Fibroblast of pulmonary artery (primary cell): ENCODE data around the gene TPT1.
"Not testable (repeated sequence)": the region's sequence is repeated elsewhere in the genome, so short reads cannot be mapped to it uniquely, and the experiment has no call there.

Source experiments
- DNase-seq: peaks from one replicate; pipeline ENCODE4 v3.0.0-alpha.2; 2010; ENCODE audit warnings: low read depth
- H3K4me3 ChIP-seq: replicated peaks from 2 replicates; pipeline ENCODE4 v1.5.1; 2011; ENCODE audit warnings: low read depth, mild to moderate bottlenecking, control low read depth, low read length, moderate library complexity
- TF ChIP-seq, protein P1 (sequence below): IDR thresholded peaks from 2 replicates; pipeline ENCODE4 v1.5.1; 2011; ENCODE audit warnings: mild to moderate bottlenecking, control low read depth, low read length, inconsistent platforms; ENCODE audit errors: missing control alignments

TPT1 gene

GRCh38 chr13:45361596-45362206 is 20.7 kb upstream of the TPT1 start:
- peak; percentile 38 for DNase-seq
- TF ChIP-seq, protein P1, sequence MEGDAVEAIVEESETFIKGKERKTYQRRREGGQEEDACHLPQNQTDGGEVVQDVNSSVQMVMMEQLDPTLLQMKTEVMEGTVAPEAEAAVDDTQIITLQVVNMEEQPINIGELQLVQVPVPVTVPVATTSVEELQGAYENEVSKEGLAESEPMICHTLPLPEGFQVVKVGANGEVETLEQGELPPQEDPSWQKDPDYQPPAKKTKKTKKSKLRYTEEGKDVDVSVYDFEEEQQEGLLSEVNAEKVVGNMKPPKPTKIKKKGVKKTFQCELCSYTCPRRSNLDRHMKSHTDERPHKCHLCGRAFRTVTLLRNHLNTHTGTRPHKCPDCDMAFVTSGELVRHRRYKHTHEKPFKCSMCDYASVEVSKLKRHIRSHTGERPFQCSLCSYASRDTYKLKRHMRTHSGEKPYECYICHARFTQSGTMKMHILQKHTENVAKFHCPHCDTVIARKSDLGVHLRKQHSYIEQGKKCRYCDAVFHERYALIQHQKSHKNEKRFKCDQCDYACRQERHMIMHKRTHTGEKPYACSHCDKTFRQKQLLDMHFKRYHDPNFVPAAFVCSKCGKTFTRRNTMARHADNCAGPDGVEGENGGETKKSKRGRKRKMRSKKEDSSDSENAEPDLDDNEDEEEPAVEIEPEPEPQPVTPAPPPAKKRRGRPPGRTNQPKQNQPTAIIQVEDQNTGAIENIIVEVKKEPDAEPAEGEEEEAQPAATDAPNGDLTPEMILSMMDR = no peak
- no peak overlapping the region for H3K4me3 ChIP-seq

DNA sequence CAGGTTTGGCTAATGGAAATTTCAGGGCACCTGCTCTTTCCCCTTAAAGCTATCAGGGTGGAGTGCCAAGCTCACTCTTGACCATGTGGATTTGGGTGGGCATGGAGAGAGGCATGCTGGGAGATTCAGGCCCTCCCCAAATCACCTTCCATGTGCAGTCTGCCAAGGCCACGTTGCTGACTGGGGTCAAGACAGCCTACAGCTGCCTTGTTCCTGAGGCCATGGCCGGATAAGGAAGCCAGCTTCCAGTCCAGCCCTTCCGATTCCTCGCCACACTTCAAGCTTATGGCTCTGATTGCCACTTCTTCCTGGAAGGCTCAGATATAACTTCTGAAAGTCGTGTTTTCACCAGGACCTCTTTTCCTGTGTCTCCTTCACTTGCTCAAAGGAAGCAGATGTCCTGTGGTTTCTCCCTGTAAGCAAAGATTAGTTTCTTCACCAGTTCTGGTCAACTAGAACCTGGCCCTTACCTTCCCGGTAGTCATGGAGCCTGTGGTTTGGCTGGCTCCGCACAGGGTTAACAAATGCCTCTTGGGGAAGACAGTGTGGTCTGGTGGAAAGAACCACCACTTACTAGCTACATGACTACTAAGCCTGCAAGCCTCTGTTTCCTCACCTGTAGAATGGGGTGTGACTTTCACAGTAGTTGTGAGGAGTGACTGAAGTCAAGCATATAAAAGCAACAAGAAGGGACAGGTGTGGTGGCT is 16.1 kb upstream of the TPT1 start:
- no peak overlapping the region for H3K4me3 ChIP-seq
- DNase-seq = no peak
- TF ChIP-seq, protein P1 = no peak

- TF ChIP-seq, protein P1 = no peak
- DNase-seq = no peak
- H3K4me3 ChIP-seq = no peak overlapping the region
These were observed 12.9 kb upstream of the TPT1 start for GRCh38 chr13:45353895-45354294.

GRCh38 chr13:45352031-45352430 is 11.0 kb upstream of the TPT1 start:
- H3K4me3 ChIP-seq = no peak overlapping the region
- TF ChIP-seq, protein P1 = no peak

DNA sequence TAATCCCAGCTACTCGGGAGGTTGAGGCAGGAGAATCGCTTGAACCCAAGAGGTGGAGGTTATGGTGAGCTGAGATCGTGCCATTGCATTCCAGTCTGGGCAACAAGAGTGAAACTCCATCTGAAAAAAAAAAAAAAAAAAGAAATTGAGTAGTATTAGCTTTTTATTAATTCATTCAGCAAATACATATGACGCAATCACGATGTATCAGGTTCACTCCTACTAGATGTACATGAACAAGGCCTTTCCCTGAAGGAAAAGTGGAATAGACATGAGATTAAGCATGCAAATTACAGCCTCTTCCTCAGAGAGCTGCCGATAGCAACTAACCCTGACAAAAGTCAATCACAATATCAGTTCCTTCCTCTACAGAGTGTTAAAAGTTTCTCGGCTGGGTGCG is 9.2 kb upstream of the TPT1 start:
- no peak for DNase-seq
- TF ChIP-seq, protein P1 = no peak
- H3K4me3 ChIP-seq = no peak overlapping the region

More at GRCh38 chr13:45352031-45352430, 11.0 kb upstream of the TPT1 start:
- DNase-seq = no peak

DNA sequence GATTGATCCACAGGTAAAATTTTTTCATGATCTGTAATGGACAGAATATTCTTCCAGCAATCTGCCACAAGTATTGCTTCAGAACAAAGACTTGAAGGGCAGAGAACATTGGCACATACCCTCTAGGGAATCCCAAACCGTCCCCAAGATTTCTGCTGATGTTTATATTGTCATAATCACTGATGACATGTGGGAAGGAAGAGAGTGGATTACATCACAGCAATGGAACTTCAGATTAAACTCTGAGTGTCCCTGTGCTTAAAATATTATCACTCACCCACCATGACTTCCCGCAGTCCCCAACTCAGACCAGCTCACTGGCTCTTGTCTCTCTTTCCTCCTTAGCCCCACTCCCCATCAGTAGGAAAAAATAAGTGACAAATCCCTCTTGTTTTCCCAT is 8.5 kb upstream of the TPT1 start:
- DNase-seq = peak; percentile 38

DNA sequence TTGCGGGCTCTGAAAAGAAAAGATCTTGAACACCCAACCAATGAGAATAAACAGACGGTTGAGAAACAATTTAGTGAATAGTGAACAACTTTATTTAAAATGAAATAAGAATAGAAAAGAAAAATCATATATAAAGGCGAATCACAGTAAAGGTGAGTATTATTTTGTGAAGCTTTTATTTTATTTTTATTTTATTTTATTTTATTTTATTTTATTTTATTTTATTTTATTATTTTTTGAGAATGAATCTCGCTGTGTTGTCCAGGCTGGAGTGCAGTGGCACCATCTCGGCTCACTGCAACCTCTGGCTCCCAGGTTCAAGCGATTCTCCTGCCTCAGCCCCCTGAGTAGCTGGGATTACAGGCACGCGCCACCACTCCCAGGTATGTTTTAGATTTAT is 3.1 kb upstream of the TPT1 start:
- DNase-seq, H3K4me3 ChIP-seq: not testable (repeated sequence)

More for the DNA sequence above, 8.5 kb upstream of the TPT1 start:
- TF ChIP-seq, protein P1 = no peak
- H3K4me3 ChIP-seq = no peak overlapping the region

- not testable (repeated sequence) for H3K4me3 ChIP-seq, DNase-seq
These were observed 2.1 kb upstream of the TPT1 start for GRCh38 chr13:45343102-45343501.

DNA sequence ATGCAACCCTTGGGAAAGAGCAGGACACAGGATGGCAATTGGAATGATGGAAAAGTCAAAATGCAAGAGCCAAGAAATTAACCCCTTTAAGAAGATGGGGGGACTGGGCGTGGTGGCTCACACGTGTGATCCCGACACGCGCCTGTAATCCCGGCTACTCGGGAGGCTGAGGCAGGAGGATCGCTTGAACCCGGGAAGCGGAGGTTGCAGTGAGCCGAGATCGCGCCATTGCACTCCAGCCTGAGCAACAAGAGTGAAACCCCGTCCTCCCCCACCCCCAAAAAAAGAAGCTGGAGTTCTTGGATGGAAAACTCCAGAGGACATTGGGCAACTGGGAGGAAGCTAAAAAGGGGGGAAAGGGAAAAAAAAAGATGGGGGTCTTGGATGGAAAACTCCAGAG is 1.7 kb upstream of the TPT1 start:
- H3K4me3 ChIP-seq = not testable (repeated sequence)

More for the DNA sequence above, 1.7 kb upstream of the TPT1 start:
- DNase-seq = not testable (repeated sequence)
